Measurements from ENCODE around the gene NEIL1.
A peak's percentile ranks its signal among the peaks of the same experiment; 100 is the strongest.
"Not testable (repeated sequence)": the region's sequence is repeated elsewhere in the genome, so short reads cannot be mapped to it uniquely, and the experiment has no call there.

NEIL1 gene

DNA sequence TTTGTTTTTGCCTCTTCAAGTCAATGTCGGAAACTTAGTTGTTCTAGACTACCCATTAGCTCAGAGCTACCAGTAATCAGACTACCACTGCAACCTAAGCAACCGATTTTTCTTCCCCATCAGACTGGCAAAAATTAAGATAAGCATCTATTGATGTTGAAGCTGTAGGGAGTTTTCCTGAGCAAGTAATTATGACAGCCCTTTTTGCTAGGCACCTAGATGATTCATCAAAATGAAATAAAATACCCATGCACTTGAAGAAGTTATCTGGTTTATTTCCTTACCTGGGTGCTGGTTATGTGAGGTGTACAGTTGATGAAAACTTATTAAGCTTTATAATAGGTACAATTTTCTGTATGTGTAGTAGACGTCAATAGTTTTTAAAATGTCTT, 11.5 kb upstream of the NEIL1 start:
- no peak for DNase-seq

DNA sequence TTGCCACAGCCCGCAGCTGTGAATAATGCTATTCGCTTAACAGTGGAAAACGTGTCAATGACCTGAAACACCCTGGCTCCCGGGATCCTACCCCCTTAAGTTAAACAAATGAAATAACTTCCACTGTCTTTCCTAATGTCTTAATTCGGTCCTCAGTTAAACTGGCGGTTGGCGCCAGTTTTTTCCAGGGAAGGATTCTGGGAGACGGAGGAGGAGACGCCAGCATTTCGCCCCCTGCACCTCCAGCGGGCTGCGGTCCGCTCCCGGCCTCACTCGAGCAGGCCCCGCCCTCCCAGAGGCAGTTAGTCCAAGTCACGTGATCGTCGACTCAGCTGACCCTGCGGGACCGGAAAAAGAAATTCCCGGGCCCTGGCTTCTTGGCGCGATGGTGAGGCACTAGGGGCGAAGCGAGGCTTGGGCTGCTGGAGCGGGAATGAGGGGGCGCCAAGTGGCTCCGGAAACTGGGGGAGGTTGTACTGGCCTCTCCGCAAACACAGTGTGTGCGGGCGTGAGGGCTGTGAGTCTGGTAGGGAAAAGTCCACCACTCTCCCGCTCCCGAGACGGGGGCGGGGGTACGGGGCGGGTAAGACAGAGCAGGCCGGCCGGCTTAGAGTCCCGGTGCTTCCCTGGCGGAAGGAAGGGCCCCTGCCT, 11.0 kb upstream of the NEIL1 start, which contains the start of gene COMMD4:
Gene COMMD4, plus strand, starts transcription at position 359 of the 651 bp plus-strand sequence. Its CDS starts 27 bp downstream, at position 386.
- peak; percentile 82 for DNase-seq

DNA sequence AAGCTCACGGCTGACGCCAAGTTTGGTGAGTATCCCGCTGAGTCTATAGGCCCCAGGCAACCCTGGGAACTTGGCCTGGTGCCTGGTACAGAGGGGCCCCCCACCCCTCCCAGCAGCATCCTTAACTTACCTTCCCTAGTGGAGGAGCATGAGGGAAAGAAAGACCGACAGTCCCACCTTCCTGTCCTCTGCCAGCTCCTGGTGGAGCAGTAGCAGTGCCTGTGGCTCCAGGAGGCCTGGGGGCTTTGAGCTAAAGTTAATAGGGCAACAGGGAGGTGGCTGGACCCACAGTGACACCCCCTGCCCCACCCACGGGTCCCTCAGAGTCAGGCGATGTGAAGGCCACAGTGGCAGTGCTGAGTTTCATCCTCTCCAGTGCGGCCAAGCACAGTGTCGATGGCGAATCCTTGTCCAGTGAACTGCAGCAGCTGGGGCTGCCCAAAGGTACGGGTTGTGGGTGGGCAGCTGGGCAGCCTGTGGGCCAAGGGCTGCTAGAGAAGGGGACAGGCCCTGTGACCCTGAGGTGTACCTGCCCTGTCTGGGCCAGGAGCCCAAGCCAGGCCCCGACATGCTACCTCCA, 8.1 kb upstream of the NEIL1 start:
- DNase-seq = no peak

DNA sequence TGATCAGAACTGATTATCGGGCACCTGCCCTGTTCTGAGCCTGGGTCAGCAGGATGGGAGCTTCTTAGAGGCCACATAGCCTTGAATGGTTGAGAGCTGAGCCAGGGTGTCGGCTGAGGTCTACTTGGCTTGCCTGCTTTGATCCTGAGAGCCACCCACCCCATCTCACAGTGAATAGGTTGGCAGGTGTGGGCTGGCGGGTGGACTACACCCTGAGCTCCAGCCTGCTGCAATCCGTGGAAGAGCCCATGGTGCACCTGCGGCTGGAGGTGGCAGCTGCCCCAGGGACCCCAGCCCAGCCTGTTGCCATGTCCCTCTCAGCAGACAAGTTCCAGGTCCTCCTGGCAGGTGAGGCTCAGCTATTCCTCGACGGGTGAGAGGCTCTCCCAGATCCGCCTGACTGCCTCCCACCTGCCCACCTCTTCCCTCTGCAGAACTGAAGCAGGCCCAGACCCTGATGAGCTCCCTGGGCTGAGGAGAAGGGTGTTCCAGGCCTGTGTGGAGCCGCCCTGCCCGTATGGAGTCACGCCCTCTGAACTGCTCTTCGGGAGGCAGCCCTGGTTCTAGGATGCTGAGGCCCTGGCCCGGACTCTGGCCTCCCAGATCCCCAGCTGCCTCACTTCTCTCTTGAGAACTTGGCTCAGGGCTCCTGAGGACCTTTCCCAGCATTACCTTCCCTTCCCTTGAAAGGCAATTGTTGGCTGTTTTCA, 7.2 kb upstream of the NEIL1 start:
- DNase-seq = no peak

DNA sequence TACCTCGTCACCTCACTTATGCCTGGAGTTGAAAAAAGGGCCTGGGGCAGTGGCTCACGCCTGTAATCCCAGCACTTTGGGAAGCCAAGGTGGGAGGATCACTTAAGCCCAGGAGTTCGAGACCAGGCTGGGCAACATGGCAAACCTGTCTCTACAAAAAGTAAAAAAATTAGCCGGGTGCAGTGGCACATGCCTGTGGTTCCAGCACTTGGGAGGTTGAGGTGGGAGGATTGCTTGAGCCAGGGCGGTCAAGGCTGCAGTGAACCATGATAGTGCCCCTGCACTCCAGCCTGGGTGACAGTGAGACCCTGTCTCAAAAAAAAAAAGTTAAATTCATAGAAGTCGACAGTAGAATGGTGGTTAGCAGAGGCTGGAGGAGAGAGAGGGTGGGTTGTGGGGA, 4.6 kb upstream of the NEIL1 start:
- no peak for DNase-seq

DNA sequence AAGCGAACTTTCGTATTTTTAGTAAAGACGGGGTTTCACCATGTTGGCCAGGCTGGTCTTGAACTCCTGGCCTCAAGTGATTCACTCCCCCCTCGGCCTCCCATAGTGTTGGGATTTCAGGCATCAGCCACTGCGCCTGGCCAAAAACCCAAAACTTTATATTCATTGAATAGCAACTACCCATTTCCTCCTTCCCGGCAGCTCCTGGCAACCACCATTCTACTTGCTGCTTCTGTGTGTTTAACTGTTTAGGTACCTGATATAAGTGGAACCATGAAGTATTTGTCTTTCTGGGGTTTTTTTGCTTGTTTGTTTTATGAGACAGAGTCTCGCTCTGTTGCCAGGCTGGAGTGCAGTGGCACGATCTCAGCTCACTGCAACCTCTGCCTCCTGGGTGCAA, 2.9 kb upstream of the NEIL1 start:
- not testable (repeated sequence) for DNase-seq

DNA sequence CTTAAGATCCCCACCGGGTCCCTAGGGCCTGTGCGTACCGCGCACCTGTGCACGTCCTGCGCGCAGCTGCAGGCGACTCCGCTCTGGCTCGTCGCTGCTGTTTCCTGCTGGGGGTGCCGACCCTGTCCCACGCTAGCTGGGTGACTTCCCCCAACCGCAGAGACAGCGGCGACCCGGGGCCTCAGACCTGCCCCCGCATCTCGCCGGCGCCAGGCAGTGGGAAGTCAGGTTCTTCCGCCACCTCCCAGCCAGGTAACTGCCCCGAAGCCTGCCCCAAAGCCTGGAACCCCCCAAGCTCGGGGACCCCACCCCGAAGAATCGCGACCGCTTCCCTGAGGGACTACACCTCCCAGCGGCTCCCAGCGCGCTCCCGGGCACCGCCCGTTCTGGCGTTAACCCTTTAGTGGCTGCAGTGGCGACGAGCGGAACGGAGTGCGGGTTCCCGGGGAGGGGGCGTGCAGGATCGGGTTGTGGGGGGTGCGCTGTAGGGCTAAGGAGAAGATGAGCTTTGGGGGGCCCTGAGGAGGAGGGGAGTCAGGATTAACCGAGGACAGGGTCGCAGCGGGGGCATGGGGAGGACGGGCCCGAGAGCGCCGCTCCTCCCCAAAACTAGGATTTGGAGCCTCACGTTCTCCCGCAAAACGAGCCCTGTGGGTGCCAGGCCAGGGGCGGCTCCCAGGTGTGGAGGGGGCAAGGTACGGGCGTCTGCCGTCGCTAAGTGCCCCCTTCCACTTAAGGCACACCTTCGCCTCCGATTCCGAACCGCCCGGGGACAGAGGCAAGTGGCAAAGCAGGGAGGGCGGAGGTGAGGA, 589 bp downstream of the NEIL1 start:
- peak; percentile 47 for DNase-seq

DNA sequence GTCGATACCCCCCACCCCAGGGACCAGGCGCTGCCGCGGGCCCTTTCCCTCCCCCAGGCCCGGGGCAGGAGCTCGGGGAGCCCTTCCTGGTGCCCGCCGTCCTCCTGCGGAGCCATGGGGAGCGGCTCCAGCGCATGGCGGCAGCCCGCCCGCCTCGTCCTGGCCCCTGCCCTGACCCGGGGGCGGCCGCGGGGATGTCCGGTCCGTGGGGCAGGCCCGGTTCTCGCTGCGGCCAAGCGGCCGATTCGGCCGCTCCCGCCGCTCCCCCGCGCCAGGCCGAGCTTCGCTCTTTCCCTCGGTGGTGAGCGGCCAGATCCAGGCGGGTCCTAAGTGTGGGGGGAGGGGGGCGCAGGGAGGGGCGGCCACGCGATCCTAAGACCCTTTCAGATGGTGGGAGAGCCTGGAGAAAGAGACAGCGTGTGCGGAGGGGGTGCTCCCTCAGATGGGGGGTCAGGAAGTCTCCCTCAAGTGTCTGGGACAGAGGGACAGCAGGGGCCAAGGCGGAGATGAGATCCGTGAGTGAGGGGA, 1.3 kb downstream of the NEIL1 start:
- no peak for DNase-seq

DNA sequence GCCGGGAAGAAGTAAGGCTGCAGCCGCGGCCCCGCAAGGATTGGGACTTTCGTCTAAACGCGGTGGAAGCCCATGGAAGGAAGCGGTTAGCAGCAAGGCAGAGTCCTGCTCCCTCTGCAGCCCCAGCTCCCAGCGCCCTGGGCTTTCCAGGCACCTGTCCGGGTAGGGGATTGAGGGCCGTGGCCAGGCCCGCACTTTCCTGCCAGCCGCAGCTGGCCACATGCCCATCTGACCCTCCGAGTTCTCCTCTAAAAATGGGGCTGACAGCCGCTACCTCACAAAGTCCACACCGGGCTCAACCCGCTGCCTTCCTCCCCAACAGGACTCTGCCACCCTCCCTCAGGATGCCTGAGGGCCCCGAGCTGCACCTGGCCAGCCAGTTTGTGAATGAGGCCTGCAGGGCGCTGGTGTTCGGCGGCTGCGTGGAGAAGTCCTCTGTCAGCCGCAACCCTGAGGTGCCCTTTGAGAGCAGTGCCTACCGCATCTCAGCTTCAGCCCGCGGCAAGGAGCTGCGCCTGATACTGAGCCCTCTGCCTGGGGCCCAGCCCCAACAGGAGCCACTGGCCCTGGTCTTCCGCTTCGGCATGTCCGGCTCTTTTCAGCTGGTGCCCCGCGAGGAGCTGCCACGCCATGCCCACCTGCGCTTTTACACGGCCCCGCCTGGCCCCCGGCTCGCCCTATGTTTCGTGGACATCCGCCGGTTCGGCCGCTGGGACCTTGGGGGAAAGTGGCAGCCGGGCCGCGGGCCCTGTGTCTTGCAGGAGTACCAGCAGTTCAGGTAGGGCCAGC, 1.9 kb downstream of the NEIL1 start:
- DNase-seq = no peak

DNA sequence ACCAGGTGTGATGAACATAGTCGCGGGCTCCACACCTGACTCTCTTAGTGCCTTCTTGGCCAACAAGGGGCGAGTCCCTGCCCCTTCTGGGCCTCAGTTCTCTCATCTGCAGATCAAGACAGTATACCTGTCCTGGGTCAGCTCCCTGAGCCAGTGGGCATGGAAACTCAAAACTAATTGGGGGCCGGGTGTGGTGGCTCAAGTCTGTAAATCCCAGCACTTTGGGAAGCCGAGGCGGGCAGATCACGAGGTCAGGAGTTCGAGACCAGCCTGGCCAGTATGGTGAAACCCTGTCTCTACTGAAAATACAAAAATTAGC, 2.5 kb downstream of the NEIL1 start:
- not testable (repeated sequence) for DNase-seq

DNA sequence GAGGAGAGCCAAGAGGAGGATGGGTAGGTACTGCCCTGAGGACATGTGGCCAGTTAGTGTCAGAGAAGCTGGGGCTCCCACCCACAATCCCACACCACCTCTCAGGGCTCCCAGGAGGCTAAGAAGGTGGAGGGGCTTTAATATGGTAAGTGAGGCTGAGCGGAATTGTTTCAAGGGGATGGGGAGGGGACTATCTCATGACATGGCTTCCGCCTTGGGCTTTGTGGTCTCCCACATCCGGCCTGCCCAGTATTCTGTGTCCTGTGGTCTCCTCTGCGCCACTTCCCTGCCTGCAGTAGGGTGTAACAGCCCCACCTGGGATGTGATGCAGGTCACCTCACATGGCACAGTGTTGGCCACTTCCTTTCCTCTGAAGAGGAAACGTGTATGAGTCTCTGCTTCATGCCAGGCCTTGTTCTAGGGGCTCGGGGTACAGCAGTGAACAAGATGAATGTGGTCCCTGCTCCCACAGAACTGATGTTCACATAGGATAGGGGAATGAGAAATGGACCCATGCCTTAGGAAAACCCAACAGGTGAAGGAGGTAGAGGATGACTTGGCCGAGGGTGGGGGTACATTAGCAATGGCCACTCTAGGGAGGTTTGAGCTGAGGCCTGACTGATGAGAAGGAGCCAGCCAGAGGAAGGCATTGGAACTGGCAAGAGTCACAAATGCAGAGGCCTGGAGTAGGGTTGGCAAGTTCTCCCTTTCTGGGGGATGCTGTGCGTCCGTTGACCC, 3.2 kb downstream of the NEIL1 start:
- no peak for DNase-seq

DNA sequence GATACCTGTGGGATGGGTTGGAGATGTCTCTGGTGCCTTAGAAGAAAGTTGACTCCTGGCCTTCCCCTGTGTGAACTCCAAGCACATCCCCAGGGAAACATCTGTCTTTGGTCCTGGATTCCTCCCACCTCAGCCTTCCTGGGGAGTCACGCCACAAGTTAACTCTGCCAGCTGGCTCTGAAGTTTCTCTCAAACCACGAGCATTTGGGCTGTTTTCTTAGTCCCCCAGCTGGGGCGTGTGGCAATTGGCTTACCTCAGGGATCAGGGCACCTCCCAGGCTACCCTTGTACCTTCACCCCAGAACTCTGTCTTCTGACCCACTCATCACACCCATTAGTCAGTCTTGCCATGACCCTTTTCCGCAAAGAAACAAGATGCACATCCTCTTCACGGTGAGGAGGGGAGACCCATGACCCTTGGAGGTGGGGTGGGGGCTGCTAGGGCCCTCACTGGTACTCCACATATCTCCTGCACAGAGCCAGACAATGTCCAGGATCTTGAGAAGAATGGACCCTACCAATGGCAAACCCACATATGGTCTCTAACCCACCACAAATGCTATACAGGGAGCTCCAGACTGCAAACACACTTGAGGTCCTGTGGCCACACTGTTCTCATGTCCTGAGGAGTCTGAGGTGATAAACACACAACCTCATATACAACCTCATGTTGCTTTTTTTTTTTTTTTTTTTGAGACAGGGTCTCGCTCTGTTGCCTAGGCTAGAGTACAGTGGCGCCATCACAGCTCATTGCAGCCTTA, 3.9 kb downstream of the NEIL1 start:
- DNase-seq = no peak

DNA sequence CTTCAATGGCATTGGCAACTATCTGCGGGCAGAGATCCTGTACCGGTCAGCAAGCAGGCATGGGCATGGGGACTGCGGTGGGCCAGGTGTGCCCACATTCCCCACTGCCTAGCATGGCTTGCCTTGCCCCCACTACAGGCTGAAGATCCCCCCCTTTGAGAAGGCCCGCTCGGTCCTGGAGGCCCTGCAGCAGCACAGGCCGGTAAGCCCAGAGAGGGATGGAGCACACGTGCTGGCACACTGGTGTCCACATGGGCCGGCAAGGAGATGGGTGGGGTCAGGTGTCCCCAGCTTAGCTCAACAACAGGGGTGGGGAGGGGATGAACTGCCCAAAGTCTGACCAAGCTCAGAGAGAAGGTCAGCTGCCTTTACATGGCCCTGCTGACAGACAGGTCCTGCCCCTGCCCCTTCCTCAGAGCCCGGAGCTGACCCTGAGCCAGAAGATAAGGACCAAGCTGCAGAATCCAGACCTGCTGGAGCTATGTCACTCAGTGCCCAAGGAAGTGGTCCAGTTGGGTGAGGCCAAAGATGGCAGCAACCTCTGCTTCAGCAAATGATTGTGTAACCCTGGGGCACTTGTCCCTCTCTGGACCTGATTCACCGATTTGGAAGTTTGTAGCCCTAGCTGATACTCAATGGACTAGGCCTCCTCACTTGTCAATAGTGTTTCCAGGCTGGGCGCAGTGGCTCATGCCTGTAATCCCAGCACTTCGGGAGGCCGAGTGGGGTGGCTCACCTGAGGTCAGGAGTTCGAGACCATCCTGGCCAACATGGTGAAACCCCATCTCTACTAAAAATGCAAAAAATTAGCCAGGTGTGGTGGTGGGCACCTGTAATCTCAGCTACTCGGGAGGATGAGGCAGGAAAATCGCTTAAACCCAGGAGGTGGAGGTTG, 5.6 kb downstream of the NEIL1 start:
- DNase-seq = no peak

DNA sequence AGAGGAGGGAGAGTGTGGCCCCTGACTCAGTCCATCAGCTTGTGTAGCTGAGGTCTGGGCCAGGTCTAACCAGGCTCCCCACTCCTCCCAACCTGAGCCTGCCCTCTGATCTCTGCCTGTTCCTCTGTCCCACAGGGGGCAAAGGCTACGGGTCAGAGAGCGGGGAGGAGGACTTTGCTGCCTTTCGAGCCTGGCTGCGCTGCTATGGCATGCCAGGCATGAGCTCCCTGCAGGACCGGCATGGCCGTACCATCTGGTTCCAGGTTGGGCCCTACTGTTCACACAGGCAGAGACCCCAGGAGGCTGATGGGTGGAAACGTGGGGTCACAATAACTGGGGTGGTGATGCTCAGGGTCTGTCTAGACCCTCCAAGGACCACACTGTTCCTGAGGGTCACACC, 6.8 kb downstream of the NEIL1 start:
- no peak for DNase-seq

DNA sequence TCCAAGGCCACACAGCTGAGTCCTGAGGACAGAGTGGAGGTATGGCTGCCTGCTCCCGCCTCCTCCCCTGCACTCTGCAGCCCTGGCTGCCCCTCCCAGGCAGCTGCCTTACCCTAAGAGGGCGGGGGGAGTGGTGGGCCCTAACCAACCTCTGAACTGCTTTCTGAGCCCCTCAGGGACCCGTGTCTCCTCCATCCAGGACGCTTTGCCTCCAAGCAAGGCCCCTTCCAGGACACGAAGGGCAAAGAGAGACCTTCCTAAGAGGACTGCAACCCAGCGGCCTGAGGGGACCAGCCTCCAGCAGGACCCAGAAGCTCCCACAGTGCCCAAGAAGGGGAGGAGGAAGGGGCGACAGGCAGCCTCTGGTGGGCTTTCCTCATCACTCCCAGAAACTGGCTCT, 7.6 kb downstream of the NEIL1 start:
- no peak for DNase-seq

DNA sequence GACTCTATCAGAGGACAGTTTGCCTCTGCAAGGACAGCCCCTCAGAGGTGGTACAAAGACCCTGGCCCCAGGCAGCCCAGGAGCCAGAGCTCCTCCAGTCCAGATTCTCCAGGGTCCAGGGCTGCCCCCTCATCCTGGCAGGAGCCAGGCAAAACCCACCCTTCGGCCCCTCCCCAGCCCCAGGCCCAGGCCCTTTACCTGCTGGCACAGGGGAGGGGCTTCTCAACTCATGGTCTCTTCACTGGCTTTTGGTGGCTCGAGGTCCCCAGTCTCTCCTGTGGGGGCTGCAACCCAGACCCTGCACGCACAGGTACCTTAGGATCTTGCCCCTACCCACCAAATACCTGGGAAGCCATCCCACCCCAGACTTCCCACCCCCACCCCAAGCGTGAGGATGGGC, 8.5 kb downstream of the NEIL1 start:
- DNase-seq = no peak

DNA sequence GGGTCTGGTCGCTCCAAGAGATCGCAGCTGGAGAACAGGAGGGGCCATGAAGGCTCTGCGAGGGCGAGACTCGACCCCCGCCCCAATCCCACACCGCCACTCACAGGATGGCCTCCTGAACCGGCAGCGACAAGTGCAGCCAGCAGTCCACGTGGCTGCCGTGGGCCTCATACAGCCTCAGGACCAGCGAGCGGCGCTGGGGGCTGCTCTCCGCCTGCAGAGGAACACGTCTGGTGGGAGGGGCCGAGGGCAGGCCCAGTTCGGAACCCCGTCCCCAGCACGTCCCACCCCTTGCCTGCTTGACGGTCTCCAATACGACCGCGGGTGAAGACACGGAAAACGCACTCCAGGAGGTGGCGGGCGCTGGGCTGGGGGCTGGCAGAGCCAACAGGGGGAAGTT, 9.2 kb downstream of the NEIL1 start:
- no peak for DNase-seq

DNA sequence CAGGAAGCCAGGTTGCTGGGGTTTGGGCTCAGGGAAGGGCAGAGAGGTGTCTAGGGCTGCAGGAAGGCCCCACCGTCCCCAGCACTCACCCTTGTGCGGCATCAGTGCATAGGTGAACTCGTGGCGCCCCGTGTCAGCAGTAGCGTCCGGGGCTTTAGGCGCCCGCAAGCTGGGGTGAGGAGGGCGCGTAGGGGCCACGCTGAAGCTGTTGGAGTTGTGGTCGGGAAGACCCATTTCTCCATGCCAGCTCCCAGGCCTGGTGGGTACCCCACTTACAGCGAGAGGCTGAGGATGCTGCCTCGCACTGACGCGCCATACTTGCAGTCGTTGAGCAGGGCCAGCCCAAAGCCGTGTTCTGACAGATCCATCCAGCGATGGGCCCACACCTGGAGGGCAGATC, 9.7 kb downstream of the NEIL1 start:
- DNase-seq = no peak

DNA sequence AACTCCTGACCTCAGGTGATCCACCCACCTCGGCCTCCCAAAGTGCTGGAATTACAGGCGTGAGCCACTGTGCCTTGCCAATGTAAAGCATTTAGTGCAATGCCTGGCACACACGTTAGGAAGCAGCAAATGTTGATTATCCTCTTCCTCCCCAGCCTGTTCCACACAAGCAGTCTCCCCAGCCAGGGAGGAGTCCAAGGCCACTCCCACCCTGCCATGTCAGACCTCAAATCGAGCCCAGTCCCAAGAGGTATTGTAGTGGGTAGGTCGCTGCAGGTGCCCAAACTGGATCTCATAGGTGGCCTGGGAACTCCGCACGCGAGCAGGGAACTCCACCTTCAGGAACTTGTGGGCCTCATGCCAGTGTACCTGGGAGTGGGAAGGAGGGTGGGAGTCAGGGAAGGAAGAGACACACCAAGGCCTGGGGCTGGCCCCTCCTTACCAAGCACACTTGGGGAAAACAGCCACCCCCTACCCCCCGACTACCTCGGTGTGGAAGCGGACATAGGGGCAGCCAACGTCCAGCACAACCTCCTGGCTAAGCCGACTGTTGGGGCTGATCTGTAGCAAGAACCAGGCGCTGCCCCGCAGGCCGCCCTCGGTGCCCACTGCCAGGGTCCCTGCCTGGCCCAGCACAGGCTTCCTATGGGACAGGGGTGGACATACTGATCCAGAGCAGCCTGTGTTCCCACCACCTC, 11.3 kb downstream of the NEIL1 start:
- DNase-seq = no peak
